ENCODE measurements around the gene PTPRJ. TPM values are rescaled to one million over a fixed set of nuclear protein-coding genes. Genes with fewer than 3 reads are reported as not detected.

The PTPRJ gene
- total RNA-seq, 1 donor from 2014 or later: 40.0 TPM

DNA sequence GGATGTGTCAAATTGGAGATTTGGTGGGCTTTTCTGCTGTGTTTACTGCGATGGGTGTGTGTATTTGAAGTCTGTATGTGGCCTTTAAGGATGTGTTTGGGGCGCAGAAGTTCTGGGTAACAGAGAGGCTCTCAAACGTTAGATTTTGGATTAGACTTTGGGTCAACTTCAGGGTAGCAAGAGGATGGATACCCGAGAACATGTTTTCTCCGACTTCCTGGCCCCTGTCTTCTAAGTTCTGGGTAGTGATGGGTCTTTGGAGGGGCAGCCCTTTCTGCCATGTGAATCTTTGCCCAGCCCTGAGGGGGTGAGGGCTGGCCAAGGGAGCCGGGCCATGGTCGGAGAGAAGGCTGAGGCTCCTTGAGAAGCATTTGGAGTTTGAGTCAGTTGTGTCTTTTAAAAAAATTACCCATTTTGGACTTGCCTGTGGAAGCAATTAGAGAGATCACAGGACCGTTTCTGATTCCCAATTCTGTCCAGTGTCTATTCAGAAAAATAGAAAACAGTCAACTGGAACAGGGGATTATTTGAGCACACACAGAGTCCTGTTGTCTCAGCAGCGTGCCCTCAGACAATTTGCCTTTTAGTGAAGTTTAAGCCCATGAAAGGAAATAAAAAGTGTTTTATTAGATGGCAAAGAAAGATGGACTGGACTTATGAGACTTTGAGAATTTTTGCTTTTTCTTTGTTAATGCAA, 114.4 kb downstream of the PTPRJ start:
- H3K4me1 ChIP-seq: peaks cover 20% of the 10 kb centered on the region
- ATAC-seq: no peak
- no peak overlapping the region for H3K27ac ChIP-seq

GRCh38 chr11:48095779-48096470, 115.6 kb downstream of the PTPRJ start:
- no peaks in the 10 kb centered on the region for H3K36me3 ChIP-seq
- DNase-seq (no peak), ATAC-seq (no peak)
- TF ChIP-seq CTCF (IDR thresholded peaks at IDR 0.05): no peak
- intact Hi-C loops (cut with DNase I): no loop called here
- H3K4me1 ChIP-seq: peaks cover 20% of the 10 kb centered on the region
- no peaks in the 10 kb centered on the region for H3K27me3 ChIP-seq (ENCODE audit: low read depth)
- no peaks in the 10 kb centered on the region for H3K9me3 ChIP-seq
- no peak overlapping the region for H3K4me3 ChIP-seq
- H3K27ac ChIP-seq: no peak overlapping the region

More for the DNA sequence above, 114.4 kb downstream of the PTPRJ start:
- TF ChIP-seq CTCF (IDR thresholded peaks at IDR 0.05): no peak
- no peak overlapping the region for H3K4me3 ChIP-seq
- intact Hi-C loops (cut with DNase I): no loop called here
- H3K36me3 ChIP-seq: no peaks in the 10 kb centered on the region
- no peaks in the 10 kb centered on the region for H3K9me3 ChIP-seq
- no peaks in the 10 kb centered on the region for H3K27me3 ChIP-seq (ENCODE audit: low read depth)
- DNase-seq: no peak

DNA sequence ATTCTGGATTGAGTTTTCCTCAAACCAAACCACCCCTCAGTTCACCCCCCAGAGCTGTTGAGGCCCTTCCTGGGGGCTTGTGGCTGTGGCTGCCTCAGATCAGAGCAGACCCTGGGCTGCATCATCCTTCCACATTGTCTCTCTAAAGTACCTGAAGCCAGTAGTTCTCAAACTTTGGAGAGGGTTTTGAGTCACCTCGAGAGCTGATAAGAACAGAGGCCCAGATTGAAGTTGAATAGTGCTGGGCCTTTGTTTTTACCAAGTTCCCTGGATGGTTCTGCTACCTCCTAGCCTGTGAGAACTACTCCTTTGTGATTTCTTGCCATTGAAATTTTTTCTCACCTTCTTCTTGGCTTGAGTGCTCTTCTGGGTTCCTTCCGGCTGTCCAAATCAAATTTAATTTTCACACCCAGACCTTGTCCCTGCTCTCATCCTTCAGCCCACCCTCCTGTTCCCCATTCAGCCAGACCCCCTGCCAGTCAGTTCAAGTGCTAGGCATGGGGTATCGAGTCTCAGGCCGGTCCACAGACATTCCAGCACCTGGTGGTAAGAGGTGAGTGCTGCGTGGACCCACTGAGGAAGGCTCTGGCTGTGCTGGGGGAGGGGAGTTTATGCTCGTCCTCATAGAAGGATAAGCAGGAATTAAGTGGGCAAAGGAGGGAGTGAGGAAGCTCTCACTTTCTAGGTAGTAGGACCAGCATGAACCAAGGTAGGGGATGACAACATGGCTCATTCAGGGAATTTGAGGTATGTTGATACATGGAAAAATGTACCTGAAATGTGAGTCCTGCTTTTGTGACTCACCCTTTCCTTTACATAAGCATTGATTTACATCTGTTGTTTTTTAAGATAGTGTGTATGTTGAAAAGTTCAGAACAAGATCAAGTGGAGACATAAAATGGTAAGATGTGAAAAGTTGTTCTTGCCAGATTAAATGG, 116.5 kb downstream of the PTPRJ start:
- no peak for TF ChIP-seq CTCF (IDR thresholded peaks at IDR 0.05)
- H3K36me3 ChIP-seq: no peaks in the 10 kb centered on the region
- no peak overlapping the region for H3K4me3 ChIP-seq
- H3K27ac ChIP-seq: no peak overlapping the region
- H3K4me1 ChIP-seq: peaks cover 20% of the 10 kb centered on the region
- ATAC-seq: peak in 1 of 2 donors; percentile 28
- H3K9me3 ChIP-seq: no peaks in the 10 kb centered on the region
- intact Hi-C loops (cut with DNase I): no loop called here
- no peak for DNase-seq
- no peaks in the 10 kb centered on the region for H3K27me3 ChIP-seq (ENCODE audit: low read depth)

GRCh38 chr11:48098024-48098423, 117.7 kb downstream of the PTPRJ start:
- DNase-seq (no peak), ATAC-seq (no peak)
- no peaks in the 10 kb centered on the region for H3K9me3 ChIP-seq
- no peaks in the 10 kb centered on the region for H3K36me3 ChIP-seq
- intact Hi-C loops (cut with DNase I): no loop called here
- H3K4me3 ChIP-seq: no peak overlapping the region
- no peak overlapping the region for H3K27ac ChIP-seq
- peaks cover 18% of the 10 kb centered on the region for H3K4me1 ChIP-seq
- TF ChIP-seq CTCF (IDR thresholded peaks at IDR 0.05): no peak
- H3K27me3 ChIP-seq (ENCODE audit: low read depth): no peaks in the 10 kb centered on the region

DNA sequence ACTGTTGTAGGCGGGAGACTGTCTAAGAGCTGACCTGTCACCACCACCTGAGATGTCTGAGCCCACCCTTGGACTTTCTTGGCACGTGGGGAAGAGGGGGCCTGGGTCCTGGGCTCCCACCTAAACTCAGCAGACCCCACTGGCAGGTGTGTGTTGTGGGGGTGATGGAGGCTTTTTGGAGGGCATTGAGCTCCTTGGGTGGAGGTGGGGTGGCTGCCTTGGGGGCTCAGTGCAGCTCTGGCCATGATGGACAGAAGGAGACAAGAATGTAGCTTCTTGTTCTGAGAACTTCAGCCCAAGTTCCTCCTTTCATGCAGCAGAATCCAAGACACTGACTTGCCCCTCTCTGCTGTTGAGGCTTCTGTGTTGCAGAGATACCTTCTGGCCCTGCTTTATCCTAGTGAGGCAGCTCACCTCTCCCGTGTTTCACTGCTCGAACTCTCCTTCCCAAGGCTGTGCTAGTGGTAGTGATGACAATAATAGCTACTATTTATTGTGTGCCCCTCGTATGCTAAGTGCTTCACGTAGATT, 119.6 kb downstream of the PTPRJ start:
- peaks cover 4% of the 10 kb centered on the region for H3K4me1 ChIP-seq
- ATAC-seq: no peak
- no peaks in the 10 kb centered on the region for H3K9me3 ChIP-seq
- intact Hi-C loops (cut with DNase I): no loop called here
- no peak for DNase-seq
- no peak overlapping the region for H3K4me3 ChIP-seq
- H3K27ac ChIP-seq: no peak overlapping the region
- H3K27me3 ChIP-seq (ENCODE audit: low read depth): no peaks in the 10 kb centered on the region
- no peaks in the 10 kb centered on the region for H3K36me3 ChIP-seq
- TF ChIP-seq CTCF (IDR thresholded peaks at IDR 0.05): no peak
